ENCODE results near the gene CAMK2B.

DNA sequence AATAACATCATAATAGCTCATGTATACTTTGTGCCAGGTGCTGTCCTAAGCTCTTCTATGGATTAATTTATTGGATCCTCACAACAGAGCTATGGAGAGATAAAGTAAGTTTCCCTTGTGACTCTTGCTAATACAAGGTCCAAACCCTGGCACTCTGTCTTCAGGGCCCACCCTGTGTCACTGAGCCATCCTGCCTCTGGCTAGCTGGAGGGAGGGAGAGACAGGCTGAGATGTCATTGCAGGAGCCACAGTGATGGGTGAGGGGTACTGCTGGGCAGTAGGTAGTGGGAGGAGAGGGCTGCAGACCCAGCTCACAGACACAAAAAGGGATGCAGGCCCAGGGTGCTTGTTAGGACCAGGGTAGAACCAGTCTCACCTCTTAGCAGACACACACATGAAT lies 153.0 kb downstream of the CAMK2B start:
- TF ChIP-seq, protein P1, sequence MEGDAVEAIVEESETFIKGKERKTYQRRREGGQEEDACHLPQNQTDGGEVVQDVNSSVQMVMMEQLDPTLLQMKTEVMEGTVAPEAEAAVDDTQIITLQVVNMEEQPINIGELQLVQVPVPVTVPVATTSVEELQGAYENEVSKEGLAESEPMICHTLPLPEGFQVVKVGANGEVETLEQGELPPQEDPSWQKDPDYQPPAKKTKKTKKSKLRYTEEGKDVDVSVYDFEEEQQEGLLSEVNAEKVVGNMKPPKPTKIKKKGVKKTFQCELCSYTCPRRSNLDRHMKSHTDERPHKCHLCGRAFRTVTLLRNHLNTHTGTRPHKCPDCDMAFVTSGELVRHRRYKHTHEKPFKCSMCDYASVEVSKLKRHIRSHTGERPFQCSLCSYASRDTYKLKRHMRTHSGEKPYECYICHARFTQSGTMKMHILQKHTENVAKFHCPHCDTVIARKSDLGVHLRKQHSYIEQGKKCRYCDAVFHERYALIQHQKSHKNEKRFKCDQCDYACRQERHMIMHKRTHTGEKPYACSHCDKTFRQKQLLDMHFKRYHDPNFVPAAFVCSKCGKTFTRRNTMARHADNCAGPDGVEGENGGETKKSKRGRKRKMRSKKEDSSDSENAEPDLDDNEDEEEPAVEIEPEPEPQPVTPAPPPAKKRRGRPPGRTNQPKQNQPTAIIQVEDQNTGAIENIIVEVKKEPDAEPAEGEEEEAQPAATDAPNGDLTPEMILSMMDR (IDR thresholded peaks at IDR 0.05), result no peak
- TF ChIP-seq POLR2A (IDR thresholded peaks at IDR 0.05), result no peak
